Left lung (tissue), 10 donors: ENCODE data around the gene TMED10. TPM values are rescaled to one million over a fixed set of nuclear protein-coding genes. Genes with fewer than 3 reads are reported as not detected.
"Not testable (repeated sequence)": the region's sequence is repeated elsewhere in the genome, so short reads cannot be mapped to it uniquely, and the experiment has no call there.

Experiments
- ATAC-seq: fragments of 200-7000 bp; cut with Tn5 transposase; one replicate; pipeline ENCODE4 v1.9.1; 2020; ENCODE audit warnings: moderate library complexity
- DNase-seq, 4 donors: peaks; one replicate each; pipeline ENCODE4 v3.0.0-alpha.2; 2013 to 2020
- H3K27ac ChIP-seq, 2 donors: fragments of 200-600 bp; sonication (generic) in 1 of 2; one replicate each; pipeline versions ENCODE4 v1.5.0 to v1.8.0; 2020 to 2021
- H3K27me3 ChIP-seq, 2 donors: fragments of 200-600 bp; sonication (generic) in 1 of 2; one replicate each; pipeline versions ENCODE4 v1.5.0 to v1.8.0; 2020 to 2021
- H3K36me3 ChIP-seq, 2 donors: fragments of 200-600 bp; sonication (generic) in 1 of 2; one replicate each; pipeline versions ENCODE4 v1.5.0 to v1.8.0; 2020 to 2021
- H3K4me1 ChIP-seq, 2 donors: fragments of 200-600 bp; one replicate each; pipeline ENCODE4 v1.8.0; 2021
- H3K4me3 ChIP-seq, 2 donors: fragments of 200-600 bp; sonication (generic) in 1 of 2; one replicate each; pipeline versions ENCODE4 v1.5.0 to v1.8.0; 2020 to 2021; ENCODE audit warnings: mild to moderate bottlenecking in 1 of 2
- H3K9me3 ChIP-seq, 2 donors: fragments of 200-600 bp; sonication (generic) in 1 of 2; one replicate each; pipeline versions ENCODE4 v1.5.0 to v1.8.0; 2020 to 2021
- CTCF ChIP-seq, 2 donors: fragments of 200-600 bp; sonication (generic) in 1 of 2; IDR thresholded peaks; one replicate each; pipeline versions ENCODE4 v1.5.0 to v1.8.0; 2021; ENCODE audit warnings: antibody characterized with exemption in 2 of 2
- intact Hi-C, 2 donors: fragments of 100-400 bp; cut with DNase I; formaldehyde crosslinking; loops; one replicate each; pipeline versions ENCODE4 v1.11.2 to v1.14.2; 2022
- polyA plus RNA-seq, 6 donors: library from polyadenylated mRNA; unstranded; fragments of 120-200 nt; gene quantifications; one replicate each; pipeline ENCODE4 v1.2.1, GENCODE V29; 2013; ENCODE audit not compliant: insufficient read length in 6 of 6
- total RNA-seq, 2 donors: library from RNA; stranded (reverse); fragmentation: NEBNext Ultra II Directional; extraction: Animal tissue kit (Norgen Biotek cat#: 25700); gene quantifications; one replicate each; pipeline ENCODE4 v1.2.1, GENCODE V29; 2021
- donor health status: DM: no; HTN: yes; CAD: no.
- donor health status: DM: no; HTN: no; CAD: no.

Gene TMED10
- total and polyA plus RNA-seq, 8 donors: 171 to 391 (median 197) TPM

GRCh38 chr14:75184039-75184438, 7.6 kb upstream of the TMED10 start:
- TF ChIP-seq CTCF (IDR thresholded peaks at IDR 0.05): no peak
- Histone ChIP-seq H3K27ac (peak overlapping the region in 1 of 2 donors; percentile 30), H3K36me3 (no peaks in the 10 kb centered on the region), H3K4me1 (peaks cover 12 to 59% of the 10 kb centered on the region in 2 donors), H3K27me3 (no peaks in the 10 kb centered on the region), H3K9me3 (no peaks in the 10 kb centered on the region), H3K4me3 (no peak overlapping the region)
- intact Hi-C loops: loop anchor here in 1 of 2 donors (10.0 kb wide), 1 partner anchor 51 kb away; no protein-coding TSS in a partner anchor
- DNase-seq (peak in 1 of 4 donors; percentile 28), ATAC-seq (no peak)

GRCh38 chr14:75183225-75183624, 6.8 kb upstream of the TMED10 start:
- Histone ChIP-seq H3K36me3 (no peaks in the 10 kb centered on the region), H3K27ac (peak overlapping the region; percentile 66 to 71), H3K4me3 (no peak overlapping the region), H3K4me1 (peaks cover 12 to 51% of the 10 kb centered on the region in 2 donors), H3K9me3 (no peaks in the 10 kb centered on the region), H3K27me3 (no peaks in the 10 kb centered on the region)
- intact Hi-C loops: loop anchor here in 1 of 2 donors (10.0 kb wide), 1 partner anchor 52 kb away; no protein-coding TSS in a partner anchor
- no peak for TF ChIP-seq CTCF (IDR thresholded peaks at IDR 0.05)
- ATAC-seq: peak; percentile 39
- no peak for DNase-seq

GRCh38 chr14:75182821-75183220, 6.4 kb upstream of the TMED10 start:
- TF ChIP-seq CTCF (IDR thresholded peaks at IDR 0.05): no peak
- peaks cover 12 to 46% of the 10 kb centered on the region in 2 donors for H3K4me1 ChIP-seq

GRCh38 chr14:75182163-75182562, 5.8 kb upstream of the TMED10 start:
- not testable (repeated sequence) for H3K4me3 ChIP-seq, H3K9me3 ChIP-seq, H3K36me3 ChIP-seq, H3K27me3 ChIP-seq, DNase-seq, ATAC-seq
- Histone ChIP-seq H3K27ac (peak overlapping the region; percentile 66 to 71), H3K4me1 (peaks cover 12 to 46% of the 10 kb centered on the region in 2 donors)
- intact Hi-C loops: loop anchor here in 1 of 2 donors (10.0 kb wide), 1 partner anchor 53 kb away; no protein-coding TSS in a partner anchor

More at GRCh38 chr14:75182821-75183220, 6.4 kb upstream of the TMED10 start:
- Histone ChIP-seq H3K4me3 (no peak overlapping the region), H3K27me3 (no peaks in the 10 kb centered on the region), H3K27ac (peak overlapping the region; percentile 66 to 71), H3K9me3 (no peaks in the 10 kb centered on the region), H3K36me3 (no peaks in the 10 kb centered on the region)
- intact Hi-C loops: loop anchor here in 1 of 2 donors (10.0 kb wide), 1 partner anchor 52 kb away; no protein-coding TSS in a partner anchor
- ATAC-seq: peak; percentile 70
- peak in 2 of 4 donors; percentile 61 to 72 for DNase-seq

GRCh38 chr14:75181293-75182062, 5.1 kb upstream of the TMED10 start:
- intact Hi-C loops: loop anchor here in 1 of 2 donors (10.0 kb wide), 1 partner anchor 53 kb away; no protein-coding TSS in a partner anchor
- TF ChIP-seq CTCF (IDR thresholded peaks at IDR 0.05): no peak
- ATAC-seq (no peak), DNase-seq (no peak)
- Histone ChIP-seq H3K27ac (peak overlapping the region in 1 of 2 donors; percentile 66), H3K4me3 (no peak overlapping the region), H3K36me3 (no peaks in the 10 kb centered on the region), H3K9me3 (no peaks in the 10 kb centered on the region), H3K27me3 (no peaks in the 10 kb centered on the region), H3K4me1 (peaks cover 12 to 49% of the 10 kb centered on the region in 2 donors)
